ENCODE results near the gene KCNS3.

The KCNS3 gene

GRCh38 chr2:17951563-17951962 is 73.1 kb downstream of the KCNS3 start:
- in situ Hi-C loops (cut with HindIII; ENCODE audit: low pct_ligation_motif_present, low sequenced_read_pairs), result no loop called here
- no peak overlapping the region for H3K4me3 ChIP-seq (ENCODE audit: low read depth, low read length)
- H3K27ac ChIP-seq, result no peak overlapping the region
- TF ChIP-seq CTCF (IDR thresholded peaks at IDR 0.05; ENCODE audit: low read depth, low read length, missing control alignments), result no peak
- H3K36me3 ChIP-seq (replicated peaks), result no peaks in the 10 kb centered on the region
- no peak for DNase-seq
- H3K27me3 ChIP-seq (replicated peaks), result no peaks in the 10 kb centered on the region

GRCh38 chr2:17958466-17959092 is 80.1 kb downstream of the KCNS3 start:
- no peaks in the 10 kb centered on the region for H3K36me3 ChIP-seq (replicated peaks)
- no peak for TF ChIP-seq CTCF (IDR thresholded peaks at IDR 0.05; ENCODE audit: low read depth, low read length, missing control alignments)
- H3K27me3 ChIP-seq (replicated peaks), result no peaks in the 10 kb centered on the region
- H3K4me3 ChIP-seq (ENCODE audit: low read depth, low read length), result no peak overlapping the region
- in situ Hi-C loops (cut with HindIII; ENCODE audit: low pct_ligation_motif_present, low sequenced_read_pairs), result no loop called here
- H3K27ac ChIP-seq, result no peak overlapping the region
- no peak for DNase-seq

GRCh38 chr2:17959356-17959755 is 80.9 kb downstream of the KCNS3 start:
- Histone ChIP-seq H3K27me3 (replicated peaks) (no peaks in the 10 kb centered on the region), H3K4me3 (ENCODE audit: low read depth, low read length) (no peak overlapping the region), H3K27ac (no peak overlapping the region), H3K36me3 (replicated peaks) (no peaks in the 10 kb centered on the region)
- DNase-seq, result no peak
- in situ Hi-C loops (cut with HindIII; ENCODE audit: low pct_ligation_motif_present, low sequenced_read_pairs), result no loop called here
- TF ChIP-seq CTCF (IDR thresholded peaks at IDR 0.05; ENCODE audit: low read depth, low read length, missing control alignments), result no peak

- Histone ChIP-seq H3K4me3 (ENCODE audit: low read depth, low read length) (no peak overlapping the region), H3K27me3 (replicated peaks) (no peaks in the 10 kb centered on the region), H3K36me3 (replicated peaks) (no peaks in the 10 kb centered on the region), H3K27ac (no peak overlapping the region)
- TF ChIP-seq CTCF (IDR thresholded peaks at IDR 0.05; ENCODE audit: low read depth, low read length, missing control alignments), result no peak
- no peak for DNase-seq
- in situ Hi-C loops (cut with HindIII; ENCODE audit: low pct_ligation_motif_present, low sequenced_read_pairs), result no loop called here
Measured at GRCh38 chr2:17959833-17960232, 81.4 kb downstream of the KCNS3 start.

- in situ Hi-C loops (cut with HindIII; ENCODE audit: low pct_ligation_motif_present, low sequenced_read_pairs), result no loop called here
- DNase-seq, result no peak
- Histone ChIP-seq H3K4me3 (ENCODE audit: low read depth, low read length) (no peak overlapping the region), H3K27ac (no peak overlapping the region), H3K27me3 (replicated peaks) (no peaks in the 10 kb centered on the region), H3K36me3 (replicated peaks) (no peaks in the 10 kb centered on the region)
- TF ChIP-seq CTCF (IDR thresholded peaks at IDR 0.05; ENCODE audit: low read depth, low read length, missing control alignments), result no peak
Measured at GRCh38 chr2:17960925-17961324, 82.5 kb downstream of the KCNS3 start.

- no peak overlapping the region for H3K4me3 ChIP-seq (ENCODE audit: low read depth, low read length)
- in situ Hi-C loops (cut with HindIII; ENCODE audit: low pct_ligation_motif_present, low sequenced_read_pairs), result no loop called here
- TF ChIP-seq CTCF (IDR thresholded peaks at IDR 0.05; ENCODE audit: low read depth, low read length, missing control alignments), result no peak
- DNase-seq, result no peak
- no peaks in the 10 kb centered on the region for H3K36me3 ChIP-seq (replicated peaks)
- no peak overlapping the region for H3K27ac ChIP-seq
- H3K27me3 ChIP-seq (replicated peaks), result no peaks in the 10 kb centered on the region
Measured at GRCh38 chr2:17961789-17962188, 83.3 kb downstream of the KCNS3 start.

Measured in brain microvascular endothelial cell (primary cell).